CD4-positive, alpha-beta T cell treated with Interleukin-6 at 100 ng/mL for 8 hours (primary cell): ENCODE results near the gene CCDC32.

Experiments used
- DNase-seq: peaks from one replicate; pipeline ENCODE4 v3.0.0-alpha.2; 2020; ENCODE audit warnings: mixed read lengths, low spot score

The CCDC32 gene

GRCh38 chr15:40511472-40512133 lies 53.2 kb downstream of the CCDC32 start:
- no peak for DNase-seq

- DNase-seq = no peak
Observed at GRCh38 chr15:40511093-40511471, 53.8 kb downstream of the CCDC32 start.

GRCh38 chr15:40510201-40510600 lies 54.6 kb downstream of the CCDC32 start:
- DNase-seq = no peak

- DNase-seq = no peak
Observed at GRCh38 chr15:40508216-40508615, 56.6 kb downstream of the CCDC32 start.

- peak; percentile 55 for DNase-seq
Observed at GRCh38 chr15:40506964-40507571, 57.8 kb downstream of the CCDC32 start.
